NB4 (cell line): ENCODE data around the gene PDHX.

ENCODE experiments used
- CTCF ChIP-seq: IDR thresholded peaks from one replicate; pipeline ENCODE4 v1.5.1; 2012; ENCODE audit warnings: low read depth, low read length
- MYC ChIP-seq: IDR thresholded peaks from 2 replicates; pipeline ENCODE4 v1.6.1; 2011; ENCODE audit warnings: low read depth, low read length
- POLR2A ChIP-seq: IDR thresholded peaks from 2 replicates; pipeline ENCODE4 v1.6.1; 2011; ENCODE audit warnings: mild to moderate bottlenecking; ENCODE audit not compliant: insufficient read length; ENCODE audit errors: extremely low read depth
- TF ChIP-seq, protein P1 (sequence below): IDR thresholded peaks from 2 replicates; pipeline ENCODE4 v1.6.1; 2011; ENCODE audit warnings: low read depth, low read length

- TF ChIP-seq CTCF = no peak
- no peak for TF ChIP-seq POLR2A
- TF ChIP-seq, protein P1, sequence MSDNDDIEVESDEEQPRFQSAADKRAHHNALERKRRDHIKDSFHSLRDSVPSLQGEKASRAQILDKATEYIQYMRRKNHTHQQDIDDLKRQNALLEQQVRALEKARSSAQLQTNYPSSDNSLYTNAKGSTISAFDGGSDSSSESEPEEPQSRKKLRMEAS = no peak
- TF ChIP-seq MYC = no peak
Measured at GRCh38 chr11:34887260-34887659, 29.2 kb upstream of the PDHX start.
